ENCODE measurements around the gene TCL1A. TPM values are rescaled to one million over a fixed set of nuclear protein-coding genes. Genes with fewer than 3 reads are reported as not detected.

TCL1A gene
- total RNA-seq, 1 experiment from 2014 or later, result not detected

DNA sequence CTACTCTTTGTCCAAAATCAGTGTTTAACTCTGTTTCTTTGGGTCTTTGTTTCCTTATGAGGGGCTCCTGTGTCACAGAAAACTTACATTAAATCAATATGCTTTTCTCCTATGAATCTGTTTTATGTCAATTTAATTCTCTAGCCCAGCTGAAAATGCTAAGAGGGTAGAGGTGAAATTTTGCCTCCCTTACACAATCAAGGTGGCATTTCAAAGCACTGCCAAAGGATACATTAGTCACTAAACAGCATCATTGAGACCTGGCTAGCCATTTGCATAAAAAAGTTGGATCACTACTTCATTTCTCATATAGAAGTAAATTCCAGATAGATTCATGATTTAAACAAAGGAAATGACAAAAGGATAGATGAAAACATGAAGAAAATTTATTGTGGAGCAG, 15.6 kb downstream of the TCL1A start:
- H3K79me1 ChIP-seq (ENCODE audit: insufficient read depth, low read depth, low read length, poor library complexity, severe bottlenecking), result no peaks in the 10 kb centered on the region
- no peaks in the 10 kb centered on the region; the same call in 1 of the 2 replicates for H3K4me1 ChIP-seq (ENCODE audit: insufficient read depth, low read length)
- no peak overlapping the region for H3K27ac ChIP-seq (ENCODE audit: insufficient read length, low read depth, low read length)
- H3K9me3 ChIP-seq (ENCODE audit: control insufficient read depth, low read depth, low read length), result no peaks in the 10 kb centered on the region
- H3K56ac ChIP-seq (ENCODE audit: insufficient read length, low read depth, low read length), result no peak overlapping the region
- H3K79me2 ChIP-seq (ENCODE audit: insufficient read depth, low read length), result no peaks in the 10 kb centered on the region
- H3K4me3 Mint-ChIP-seq, result no peak overlapping the region
- H4K8ac ChIP-seq (replicated peaks; ENCODE audit: insufficient read length, low read depth, low read length), result no peak overlapping the region
- no peak overlapping the region for H3K9ac ChIP-seq (ENCODE audit: extremely low read depth, insufficient read length, low read length)
- no peak overlapping the region for H3K14ac ChIP-seq (ENCODE audit: insufficient read depth, low read length)
- H2AFZ ChIP-seq (ENCODE audit: low read length), result no peak overlapping the region
- H3K4me1 Mint-ChIP-seq, result peaks cover 41% of the 10 kb centered on the region in 2 experiments
- no peak overlapping the region for H3K4ac ChIP-seq (ENCODE audit: low read depth, low read length)
- H4K5ac ChIP-seq (ENCODE audit: insufficient read length, low read depth, low read length), result no peak overlapping the region
- H3K36me3 Mint-ChIP-seq (ENCODE audit: insufficient read depth in 1 of 3, low read depth in 3 of 3), result 0 out of 7 replicates have a peak, but pooled peaks cover 0 to 3% (median 0%) of the 10 kb centered on the region in 3 experiments
- DNase-seq, result no peak
- H3K27me3 ChIP-seq (ENCODE audit: insufficient read depth, low read length), result peaks cover 41% of the 10 kb centered on the region
- no peak overlapping the region for H2BK120ac ChIP-seq (ENCODE audit: low read depth, low read length, poor library complexity, severe bottlenecking)
- peaks cover 98% of the 10 kb centered on the region for H3K27me3 Mint-ChIP-seq (ENCODE audit: low read depth)
- no peak overlapping the region for H3K27ac Mint-ChIP-seq
- no peak overlapping the region for H3K23ac ChIP-seq (ENCODE audit: insufficient read length, low read depth, low read length)
- no peak overlapping the region for H3K4me2 ChIP-seq (ENCODE audit: insufficient read depth, insufficient read length, low read length)
- no peak overlapping the region for H3K18ac ChIP-seq (ENCODE audit: insufficient read length, low read depth, low read length)
- H2BK5ac ChIP-seq (ENCODE audit: insufficient read length, low read length), result no peak overlapping the region
- no peak overlapping the region for H3T11ph ChIP-seq (ENCODE audit: low read length)
- TF ChIP-seq, protein P1, sequence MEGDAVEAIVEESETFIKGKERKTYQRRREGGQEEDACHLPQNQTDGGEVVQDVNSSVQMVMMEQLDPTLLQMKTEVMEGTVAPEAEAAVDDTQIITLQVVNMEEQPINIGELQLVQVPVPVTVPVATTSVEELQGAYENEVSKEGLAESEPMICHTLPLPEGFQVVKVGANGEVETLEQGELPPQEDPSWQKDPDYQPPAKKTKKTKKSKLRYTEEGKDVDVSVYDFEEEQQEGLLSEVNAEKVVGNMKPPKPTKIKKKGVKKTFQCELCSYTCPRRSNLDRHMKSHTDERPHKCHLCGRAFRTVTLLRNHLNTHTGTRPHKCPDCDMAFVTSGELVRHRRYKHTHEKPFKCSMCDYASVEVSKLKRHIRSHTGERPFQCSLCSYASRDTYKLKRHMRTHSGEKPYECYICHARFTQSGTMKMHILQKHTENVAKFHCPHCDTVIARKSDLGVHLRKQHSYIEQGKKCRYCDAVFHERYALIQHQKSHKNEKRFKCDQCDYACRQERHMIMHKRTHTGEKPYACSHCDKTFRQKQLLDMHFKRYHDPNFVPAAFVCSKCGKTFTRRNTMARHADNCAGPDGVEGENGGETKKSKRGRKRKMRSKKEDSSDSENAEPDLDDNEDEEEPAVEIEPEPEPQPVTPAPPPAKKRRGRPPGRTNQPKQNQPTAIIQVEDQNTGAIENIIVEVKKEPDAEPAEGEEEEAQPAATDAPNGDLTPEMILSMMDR (conservative IDR thresholded peaks at IDR 0.05), result no peak
- H2BK12ac ChIP-seq (ENCODE audit: insufficient read length, low read depth, low read length), result no peak overlapping the region
- H2AK5ac ChIP-seq (ENCODE audit: insufficient read length, low read length), result no peak overlapping the region
- no peak overlapping the region for H4K91ac ChIP-seq (ENCODE audit: insufficient read length, low read depth, low read length)
- no peak overlapping the region for H2BK20ac ChIP-seq (ENCODE audit: low read depth, low read length, poor library complexity, severe bottlenecking)
- H2BK15ac ChIP-seq (ENCODE audit: low read depth, low read length), result no peak overlapping the region
- no peaks in the 10 kb centered on the region for H3K23me2 ChIP-seq (ENCODE audit: insufficient read length, low read depth, low read length, poor library complexity, severe bottlenecking)
- no peaks in the 10 kb centered on the region for H4K20me1 ChIP-seq (ENCODE audit: control insufficient read depth, insufficient read depth, insufficient read length)
- peaks cover 0 to 2% of the 10 kb centered on the region in 2 experiments; a peak in 2 of 5 replicates for H3K9me3 Mint-ChIP-seq

Measured in H9 (cell line).